K562 (cell line): ENCODE data around the gene OSCP1. TPM values are rescaled to one million over a fixed set of nuclear protein-coding genes. Genes with fewer than 3 reads are reported as not detected.

ENCODE experiments used
- ARID3A ChIP-seq: IDR thresholded peaks from 2 replicates; pipeline ENCODE4 v1.6.1; 2012; ENCODE audit warnings: low read depth, low read length, improper control_type of control experiment, borderline replicate concordance
- BCOR ChIP-seq: fragments of 450-650 bp; IDR thresholded peaks from 2 replicates; pipeline ENCODE4 v1.6.1; 2016
- CBFA2T3 ChIP-seq: fragments of 450-650 bp; IDR thresholded peaks from 2 replicates; pipeline ENCODE4 v1.6.1; 2017
- NFIC ChIP-seq: fragments of 450-650 bp; IDR thresholded peaks from 2 replicates; pipeline ENCODE4 v1.6.1; 2017; ENCODE audit warnings: mild to moderate bottlenecking, inconsistent platforms
- NR1H2 ChIP-seq: sonication (generic); formaldehyde crosslinking; IDR thresholded peaks from 2 replicates; pipeline ENCODE4 v1.4.0; 2020; ENCODE audit warnings: mild to moderate bottlenecking, missing genetic modification reagents
- NRF1 ChIP-seq, 2 experiments: fragments of 450-650 bp; IDR thresholded peaks in 1 of 2; conservative IDR thresholded peaks in 1 of 2; 2 replicates each; pipeline ENCODE4 v1.6.1; 2014; ENCODE audit warnings: mild to moderate bottlenecking in 2 of 2
- SMC3 ChIP-seq: conservative IDR thresholded peaks from 2 replicates; pipeline ENCODE4 v1.6.1; 2011; ENCODE audit warnings: low read depth, low read length, improper control_type of control experiment; ENCODE audit not compliant: insufficient read depth
- SP2 ChIP-seq: IDR thresholded peaks from 2 replicates; pipeline ENCODE4 v1.6.1; 2011; ENCODE audit warnings: mild to moderate bottlenecking, low read depth, low read length, moderate library complexity; ENCODE audit not compliant: poor library complexity, severe bottlenecking; ENCODE audit errors: extremely low read depth
- TEAD1 ChIP-seq, 2 experiments: fragments of 450-650 bp in 1 of 2; sonication (generic) in 1 of 2; formaldehyde crosslinking; IDR thresholded peaks; 2 replicates each; pipeline versions ENCODE4 v1.4.0 to v1.8.0; 2020 to 2022; ENCODE audit warnings: mild to moderate bottlenecking in 2 of 2, missing genetic modification reagents in 1 of 2
- U2AF1 ChIP-seq: fragments of 200-400 bp; formaldehyde crosslinking; optimal IDR thresholded peaks from 2 replicates; pipeline ENCODE3; 2017; ENCODE audit warnings: mild to moderate bottlenecking, low read depth, low read length, moderate library complexity
- ZFP1 ChIP-seq: fragments of 450-650 bp; formaldehyde crosslinking; IDR thresholded peaks from 2 replicates; pipeline ENCODE4 v1.4.0; 2020; ENCODE audit warnings: mild to moderate bottlenecking, mixed read lengths
- ZFP36 ChIP-seq: fragments of 150-350 bp; IDR thresholded peaks from 2 replicates; pipeline ENCODE4 v1.6.1; 2018; ENCODE audit warnings: low read length, low read depth; ENCODE audit not compliant: partially characterized antibody
- ZNF644 ChIP-seq: fragments of 200-800 bp; sonication (Bioruptor generic); IDR thresholded peaks from 2 replicates; pipeline ENCODE4 v1.6.1; 2016; ENCODE audit warnings: low read depth, missing genetic modification characterization, missing compliant biosample characterization
- polyA plus RNA-seq, 8 experiments: library from polyadenylated mRNA; depleted of rRNA in 4 of 8; stranded (reverse) in 5 of 8; unstranded in 3 of 8; fragments of >200 nt; fragmentation: Nextera tagmentation in 2 of 8; fragmentation: Illumina TruSeq in 1 of 8; extraction: Ambion mirVana in 2 of 8; extraction: Trizol in 1 of 8; gene quantifications; 2 replicates each; pipeline versions ENCODE4 v1.2.1 to v1.2.3, GENCODE V29; 2011 to 2014; ENCODE audit warnings: inconsistent platforms in 1 of 8, missing spikeins in 1 of 8
- total RNA-seq, 7 experiments: library from RNA; depleted of rRNA in 6 of 7; stranded (reverse); fragments of >200 nt in 6 of 7; fragmentation: Illumina TruSeq in 2 of 7; extraction: Trizol in 2 of 7; gene quantifications; 2 replicates each; pipeline versions ENCODE4 v1.2.1 to v1.2.3, GENCODE V29; 2011 to 2021; ENCODE audit warnings: low replicate concordance in 1 of 7
- TF ChIP-seq, protein P1 (sequence below): fragments of 250-450 bp; sonication (Bioruptor Pico); IDR thresholded peaks from 2 replicates; pipeline ENCODE4 v1.4.0; 2020
- TF ChIP-seq, protein P2 (sequence below), 2 experiments: fragments of 450-650 bp; IDR thresholded peaks; 2 replicates each; pipeline ENCODE4 v1.6.1; 2018; ENCODE audit warnings: mild to moderate bottlenecking in 2 of 2, low read depth in 1 of 2; ENCODE audit not compliant: partially characterized antibody in 2 of 2

Gene OSCP1
- total and polyA plus RNA-seq, 9 of the 15 experiments (the other 6 are each of a cell fraction or from before 2014, with no cell fraction given) = 0.15 to 0.40 (median 0.33) TPM; not detected in 5

GRCh38 chr1:36481771-36482723, 31.8 kb upstream of the OSCP1 start (continued):
- TF ChIP-seq BCOR = no peak
- TF ChIP-seq U2AF1 = no peak
- 0 out of 4 replicates have a peak, but pooled peaks of 1 of the 2 experiments have one; percentile 16 for TF ChIP-seq NRF1 (conservative IDR thresholded peaks at IDR 0.05 in 1 of 2, IDR thresholded peaks at IDR 0.05 in 1 of 2)
- 0 out of 4 replicates have a peak, but pooled peaks of 1 of the 2 experiments have one; percentile 9 for TF ChIP-seq TEAD1 (CRISPR knock-in tag; IDR thresholded peaks at IDR 0.05)
- no peak for TF ChIP-seq SP2
- TF ChIP-seq, protein P1, sequence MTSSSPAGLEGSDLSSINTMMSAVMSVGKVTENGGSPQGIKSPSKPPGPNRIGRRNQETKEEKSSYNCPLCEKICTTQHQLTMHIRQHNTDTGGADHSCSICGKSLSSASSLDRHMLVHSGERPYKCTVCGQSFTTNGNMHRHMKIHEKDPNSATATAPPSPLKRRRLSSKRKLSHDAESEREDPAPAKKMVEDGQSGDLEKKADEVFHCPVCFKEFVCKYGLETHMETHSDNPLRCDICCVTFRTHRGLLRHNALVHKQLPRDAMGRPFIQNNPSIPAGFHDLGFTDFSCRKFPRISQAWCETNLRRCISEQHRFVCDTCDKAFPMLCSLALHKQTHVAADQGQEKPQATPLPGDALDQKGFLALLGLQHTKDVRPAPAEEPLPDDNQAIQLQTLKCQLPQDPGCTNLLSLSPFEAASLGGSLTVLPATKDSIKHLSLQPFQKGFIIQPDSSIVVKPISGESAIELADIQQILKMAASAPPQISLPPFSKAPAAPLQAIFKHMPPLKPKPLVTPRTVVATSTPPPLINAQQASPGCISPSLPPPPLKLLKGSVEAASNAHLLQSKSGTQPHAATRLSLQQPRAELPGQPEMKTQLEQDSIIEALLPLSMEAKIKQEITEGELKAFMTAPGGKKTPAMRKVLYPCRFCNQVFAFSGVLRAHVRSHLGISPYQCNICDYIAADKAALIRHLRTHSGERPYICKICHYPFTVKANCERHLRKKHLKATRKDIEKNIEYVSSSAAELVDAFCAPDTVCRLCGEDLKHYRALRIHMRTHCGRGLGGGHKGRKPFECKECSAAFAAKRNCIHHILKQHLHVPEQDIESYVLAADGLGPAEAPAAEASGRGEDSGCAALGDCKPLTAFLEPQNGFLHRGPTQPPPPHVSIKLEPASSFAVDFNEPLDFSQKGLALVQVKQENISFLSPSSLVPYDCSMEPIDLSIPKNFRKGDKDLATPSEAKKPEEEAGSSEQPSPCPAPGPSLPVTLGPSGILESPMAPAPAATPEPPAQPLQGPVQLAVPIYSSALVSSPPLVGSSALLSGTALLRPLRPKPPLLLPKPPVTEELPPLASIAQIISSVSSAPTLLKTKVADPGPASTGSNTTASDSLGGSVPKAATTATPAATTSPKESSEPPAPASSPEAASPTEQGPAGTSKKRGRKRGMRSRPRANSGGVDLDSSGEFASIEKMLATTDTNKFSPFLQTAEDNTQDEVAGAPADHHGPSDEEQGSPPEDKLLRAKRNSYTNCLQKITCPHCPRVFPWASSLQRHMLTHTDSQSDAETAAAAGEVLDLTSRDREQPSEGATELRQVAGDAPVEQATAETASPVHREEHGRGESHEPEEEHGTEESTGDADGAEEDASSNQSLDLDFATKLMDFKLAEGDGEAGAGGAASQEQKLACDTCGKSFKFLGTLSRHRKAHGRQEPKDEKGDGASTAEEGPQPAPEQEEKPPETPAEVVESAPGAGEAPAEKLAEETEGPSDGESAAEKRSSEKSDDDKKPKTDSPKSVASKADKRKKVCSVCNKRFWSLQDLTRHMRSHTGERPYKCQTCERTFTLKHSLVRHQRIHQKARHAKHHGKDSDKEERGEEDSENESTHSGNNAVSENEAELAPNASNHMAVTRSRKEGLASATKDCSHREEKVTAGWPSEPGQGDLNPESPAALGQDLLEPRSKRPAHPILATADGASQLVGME = no peak
- TF ChIP-seq SMC3 = no peak
- no peak for TF ChIP-seq NFIC
- TF ChIP-seq CBFA2T3 = 0 out of 2 replicates have a peak, but pooled peaks have one; percentile 24
- no peak for TF ChIP-seq ARID3A
- peak; percentile 14 for TF ChIP-seq ZFP36
- TF ChIP-seq NR1H2 (CRISPR knock-in tag) = no peak
- TF ChIP-seq ZNF644 (tag) = no peak
- TF ChIP-seq, protein P2, sequence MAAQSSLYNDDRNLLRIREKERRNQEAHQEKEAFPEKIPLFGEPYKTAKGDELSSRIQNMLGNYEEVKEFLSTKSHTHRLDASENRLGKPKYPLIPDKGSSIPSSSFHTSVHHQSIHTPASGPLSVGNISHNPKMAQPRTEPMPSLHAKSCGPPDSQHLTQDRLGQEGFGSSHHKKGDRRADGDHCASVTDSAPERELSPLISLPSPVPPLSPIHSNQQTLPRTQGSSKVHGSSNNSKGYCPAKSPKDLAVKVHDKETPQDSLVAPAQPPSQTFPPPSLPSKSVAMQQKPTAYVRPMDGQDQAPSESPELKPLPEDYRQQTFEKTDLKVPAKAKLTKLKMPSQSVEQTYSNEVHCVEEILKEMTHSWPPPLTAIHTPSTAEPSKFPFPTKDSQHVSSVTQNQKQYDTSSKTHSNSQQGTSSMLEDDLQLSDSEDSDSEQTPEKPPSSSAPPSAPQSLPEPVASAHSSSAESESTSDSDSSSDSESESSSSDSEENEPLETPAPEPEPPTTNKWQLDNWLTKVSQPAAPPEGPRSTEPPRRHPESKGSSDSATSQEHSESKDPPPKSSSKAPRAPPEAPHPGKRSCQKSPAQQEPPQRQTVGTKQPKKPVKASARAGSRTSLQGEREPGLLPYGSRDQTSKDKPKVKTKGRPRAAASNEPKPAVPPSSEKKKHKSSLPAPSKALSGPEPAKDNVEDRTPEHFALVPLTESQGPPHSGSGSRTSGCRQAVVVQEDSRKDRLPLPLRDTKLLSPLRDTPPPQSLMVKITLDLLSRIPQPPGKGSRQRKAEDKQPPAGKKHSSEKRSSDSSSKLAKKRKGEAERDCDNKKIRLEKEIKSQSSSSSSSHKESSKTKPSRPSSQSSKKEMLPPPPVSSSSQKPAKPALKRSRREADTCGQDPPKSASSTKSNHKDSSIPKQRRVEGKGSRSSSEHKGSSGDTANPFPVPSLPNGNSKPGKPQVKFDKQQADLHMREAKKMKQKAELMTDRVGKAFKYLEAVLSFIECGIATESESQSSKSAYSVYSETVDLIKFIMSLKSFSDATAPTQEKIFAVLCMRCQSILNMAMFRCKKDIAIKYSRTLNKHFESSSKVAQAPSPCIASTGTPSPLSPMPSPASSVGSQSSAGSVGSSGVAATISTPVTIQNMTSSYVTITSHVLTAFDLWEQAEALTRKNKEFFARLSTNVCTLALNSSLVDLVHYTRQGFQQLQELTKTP (IDR thresholded peaks at IDR 0.05; ENCODE audit: low read depth in 1 of 2, partially characterized antibody in 2 of 2) = peak in 1 of 2 experiments; percentile 14
- no peak for TF ChIP-seq ZFP1 (CRISPR knock-in tag)
